HepG2 (cell line): ENCODE measurements around the gene MCRS1. TPM values are rescaled to one million over a fixed set of nuclear protein-coding genes. Genes with fewer than 3 reads are reported as not detected.

Experiments used
- ATAC-seq: fragments of 200-7000 bp; cut with Tn5 transposase; 3 replicates; pipeline ENCODE4 v1.9.1; 2020; ENCODE audit warnings: mild to moderate bottlenecking, moderate library complexity
- BruUV-seq: library from RNA; stranded (reverse); fragments of 400-500 nt; replicated peaks from 2 replicates; lab custom pipeline; 2021; lab: Mats Ljungman, UMichigan
- CTCF ChIA-PET: fragments of 300-600 bp; formaldehyde crosslinking; extraction: SDS; loops from one replicate; lab custom pipeline; 2021; ENCODE audit warnings: low total read pairs, inconsistent platforms, low intra/inter-chr PET ratio; lab: Yijun Ruan, JAX
- POLR2A ChIA-PET: fragments of 350-600 bp; sonication (Branson Sonifier 250); formaldehyde crosslinking; loops from one replicate; lab custom pipeline; 2020; ENCODE audit warnings: antibody characterized with exemption, inconsistent platforms; lab: Yijun Ruan, JAX
- DNase-seq: peaks from one replicate; pipeline ENCODE4 v3.0.0-alpha.2; 2015; ENCODE audit warnings: low spot score
- FAIRE-seq: peaks from 3 replicates; lab custom pipeline; 2011; peaks lifted over from hg19 to GRCh38; lab: Jason Lieb, UNC
- H2AFZ ChIP-seq: one replicate; pipeline ENCODE4 v1.6.1; 2011; ENCODE audit warnings: low read length, inconsistent platforms
- H3K27ac ChIP-seq: fragments of 300-600 bp; 3 replicates; pipeline ENCODE4 v1.8.0; 2011; ENCODE audit warnings: mixed run types, mild to moderate bottlenecking, mixed read lengths, low read length, inconsistent platforms; ENCODE audit not compliant: insufficient read depth; ENCODE audit errors: extremely low read length
- H3K27me3 ChIP-seq, 2 experiments: fragments of 200-600 bp in 1 of 2; 2 replicates in 1 of 2; 3 replicates in 1 of 2; pipeline versions ENCODE4 v1.6.0 to v1.8.0; 2011; ENCODE audit warnings: low read length in 2 of 2, mild to moderate bottlenecking in 2 of 2, moderate library complexity in 2 of 2, inconsistent platforms in 1 of 2; ENCODE audit not compliant: insufficient read depth in 2 of 2, control insufficient read depth in 1 of 2
- H3K36me3 ChIP-seq, 2 experiments: fragments of 200-600 bp in 1 of 2; replicated peaks in 1 of 2; 2 replicates in 1 of 2; 3 replicates in 1 of 2; pipeline versions ENCODE4 v1.5.1 to v1.8.0; 2011; ENCODE audit warnings: low read length in 2 of 2, inconsistent platforms in 1 of 2; ENCODE audit not compliant: insufficient read depth in 2 of 2, control insufficient read depth in 1 of 2
- H3K4me1 ChIP-seq: 2 replicates; pipeline ENCODE4 v1.5.1; 2012; ENCODE audit warnings: low read length, inconsistent platforms; ENCODE audit not compliant: insufficient read depth
- H3K4me2 ChIP-seq: 2 replicates; pipeline ENCODE4 v1.6.0; 2011; ENCODE audit warnings: low read depth, low read length, inconsistent platforms
- H3K4me3 ChIP-seq, 3 experiments: fragments of 200-600 bp in 1 of 3; sonication (generic), shearing (Covaris generic) in 1 of 3; replicated peaks in 1 of 3; 2 replicates each; pipeline ENCODE4 v1.5.1; 2011 to 2016; ENCODE audit warnings: low read length in 3 of 3, inconsistent platforms in 2 of 3, low read depth in 2 of 3, mild to moderate bottlenecking in 2 of 3, control low read depth in 1 of 3, mixed read lengths in 1 of 3; ENCODE audit not compliant: insufficient read depth in 1 of 3
- H3K79me2 ChIP-seq: one replicate; pipeline ENCODE4 v1.6.1; 2011; ENCODE audit warnings: low read length, inconsistent platforms; ENCODE audit not compliant: insufficient read depth
- H3K9ac ChIP-seq: 2 replicates; pipeline ENCODE4 v1.6.0; 2011; ENCODE audit warnings: mild to moderate bottlenecking, low read depth, low read length, inconsistent platforms; ENCODE audit not compliant: insufficient read depth
- H3K9me3 ChIP-seq: 2 replicates; pipeline ENCODE4 v1.5.1; 2012; ENCODE audit warnings: mild to moderate bottlenecking, low read length
- H4K20me1 ChIP-seq: 2 replicates; pipeline ENCODE4 v1.6.0; 2011; ENCODE audit warnings: inconsistent platforms, mild to moderate bottlenecking, low read length, moderate library complexity; ENCODE audit not compliant: insufficient read depth
- AGO2 ChIP-seq: fragments of 200-400 bp; formaldehyde crosslinking; optimal IDR thresholded peaks from 2 replicates; pipeline ENCODE3; 2017; ENCODE audit warnings: mild to moderate bottlenecking, low read depth, low read length, moderate library complexity
- TCF7 ChIP-seq: sonication (generic); IDR thresholded peaks from 2 replicates; pipeline ENCODE4 v1.6.1; 2016; ENCODE audit warnings: antibody characterized with exemption, low read depth
- ZNF160 ChIP-seq: sonication (generic); formaldehyde crosslinking; IDR thresholded peaks from 2 replicates; pipeline ENCODE4 v1.8.0; 2022; ENCODE audit warnings: mild to moderate bottlenecking, inconsistent platforms, missing genetic modification reagents
- WGBS: methylation state at CpG from one replicate; pipeline ENCODE4 v1.1.6; 2017; ENCODE audit warnings: low lambda C conversion rate; 5-methylcytosine and 5-hydroxymethylcytosine counted together
- in situ Hi-C: cut with HindIII; loops from 2 replicates; pipeline ENCODE4 v1.10.0; 2017; ENCODE audit warnings: low pct_unique_long_range_greater_than_20kb; ENCODE audit not compliant: extremely low pct_ligation_motif_present
- intact Hi-C: fragments of 100-400 bp; cut with micrococcal nuclease; formaldehyde crosslinking; loops from one replicate; pipeline ENCODE4 v1.10.0; 2022; ENCODE audit not compliant: unreplicated experiment
- polyA plus RNA-seq, 8 experiments: library from polyadenylated mRNA; depleted of rRNA in 3 of 8; stranded (reverse) in 7 of 8; unstranded in 1 of 8; fragments of >200 nt; fragmentation: Illumina TruSeq in 4 of 8; extraction: Trizol in 4 of 8; gene quantifications; 2 replicates each; pipeline versions ENCODE4 v1.2.1 to v1.2.3, GENCODE V29; 2011 to 2016; ENCODE audit warnings: low read depth in 4 of 8, missing spikeins in 1 of 8, mixed read lengths in 1 of 8; ENCODE audit not compliant: insufficient read depth in 1 of 8
- total RNA-seq, 5 experiments: library from RNA; depleted of rRNA; stranded (reverse); fragments of >200 nt; fragmentation: Illumina TruSeq; extraction: Trizol; gene quantifications; 2 replicates each; pipeline ENCODE4 v1.2.3, GENCODE V29; 2016; ENCODE audit warnings: low read depth in 1 of 5
- TF ChIP-seq, protein P1 (sequence below): sonication (generic); formaldehyde crosslinking; conservative IDR thresholded peaks from 2 replicates; pipeline ENCODE4 v1.8.0; 2022; ENCODE audit warnings: mild to moderate bottlenecking, moderate library complexity, missing genetic modification reagents
- TF ChIP-seq, protein P2 (sequence below): sonication (generic); formaldehyde crosslinking; IDR thresholded peaks from 2 replicates; pipeline ENCODE4 v1.5.0; 2020; ENCODE audit warnings: missing genetic modification reagents, mild to moderate bottlenecking, borderline replicate concordance

MCRS1 gene
- total and polyA plus RNA-seq, 2 of the 13 experiments (the other 11 are each of a cell fraction or from before 2014, with no cell fraction given): 51.0 to 66.3 TPM

DNA sequence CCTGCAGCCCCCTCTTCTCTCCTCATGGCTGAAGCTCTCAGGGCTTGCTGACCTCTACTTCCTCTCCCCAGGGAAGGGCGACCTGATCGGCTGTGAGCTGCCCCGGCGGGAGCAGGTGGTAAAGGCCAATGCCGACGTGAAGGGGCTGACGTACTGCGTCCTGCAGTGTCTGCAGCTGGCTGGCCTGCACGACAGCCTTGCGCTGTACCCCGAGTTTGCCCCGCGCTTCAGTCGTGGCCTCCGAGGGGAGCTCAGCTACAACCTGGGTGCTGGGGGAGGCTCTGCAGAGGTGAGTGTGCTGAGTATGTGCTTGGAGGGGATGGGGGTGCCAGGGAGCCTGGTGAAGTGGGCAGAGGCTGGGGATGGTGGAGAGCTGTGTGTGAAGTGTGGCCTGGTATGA lies 13.7 kb downstream of the MCRS1 start:
- DNase-seq: no peak
- Histone ChIP-seq H3K4me3 (no peak overlapping the region), H3K79me2 (no peaks in the 10 kb centered on the region), H3K36me3 (peaks cover 4 to 10% of the 10 kb centered on the region in 2 experiments; a peak in 4 of 5 replicates), H4K20me1 (no peaks in the 10 kb centered on the region), H3K9me3 (no peaks in the 10 kb centered on the region), H3K27ac (no peak overlapping the region), H3K4me2 (no peak overlapping the region), H3K9ac (no peak overlapping the region), H2AFZ (no peak overlapping the region), H3K4me1 (peaks cover 47% of the 10 kb centered on the region), H3K27me3 (no peaks in the 10 kb centered on the region)
- no peak for ATAC-seq
- ChIA-PET POLR2A (interaction anchor here (1.9 kb wide), 1 partner anchor 187 kb away, joined by 6 read pairs; the partner anchor contains the start of gene SPATS2), CTCF (interaction anchor here (1.1 to 1.3 kb wide), 2 partner anchors 17 to 26 kb away, joined by 4 to 5 read pairs; no protein-coding TSS in a partner anchor)
- BruUV-seq: no TSS peak
- in situ Hi-C loops: no loop called here
- no peak for TF ChIP-seq ZNF160 (CRISPR knock-in tag)
- no peak for TF ChIP-seq TCF7
- TF ChIP-seq, protein P1, sequence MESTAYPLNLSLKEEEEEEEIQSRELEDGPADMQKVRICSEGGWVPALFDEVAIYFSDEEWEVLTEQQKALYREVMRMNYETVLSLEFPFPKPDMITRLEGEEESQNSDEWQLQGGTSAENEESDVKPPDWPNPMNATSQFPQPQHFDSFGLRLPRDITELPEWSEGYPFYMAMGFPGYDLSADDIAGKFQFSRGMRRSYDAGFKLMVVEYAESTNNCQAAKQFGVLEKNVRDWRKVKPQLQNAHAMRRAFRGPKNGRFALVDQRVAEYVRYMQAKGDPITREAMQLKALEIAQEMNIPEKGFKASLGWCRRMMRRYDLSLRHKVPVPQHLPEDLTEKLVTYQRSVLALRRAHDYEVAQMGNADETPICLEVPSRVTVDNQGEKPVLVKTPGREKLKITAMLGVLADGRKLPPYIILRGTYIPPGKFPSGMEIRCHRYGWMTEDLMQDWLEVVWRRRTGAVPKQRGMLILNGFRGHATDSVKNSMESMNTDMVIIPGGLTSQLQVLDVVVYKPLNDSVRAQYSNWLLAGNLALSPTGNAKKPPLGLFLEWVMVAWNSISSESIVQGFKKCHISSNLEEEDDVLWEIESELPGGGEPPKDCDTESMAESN: no peak
- TF ChIP-seq, protein P2, sequence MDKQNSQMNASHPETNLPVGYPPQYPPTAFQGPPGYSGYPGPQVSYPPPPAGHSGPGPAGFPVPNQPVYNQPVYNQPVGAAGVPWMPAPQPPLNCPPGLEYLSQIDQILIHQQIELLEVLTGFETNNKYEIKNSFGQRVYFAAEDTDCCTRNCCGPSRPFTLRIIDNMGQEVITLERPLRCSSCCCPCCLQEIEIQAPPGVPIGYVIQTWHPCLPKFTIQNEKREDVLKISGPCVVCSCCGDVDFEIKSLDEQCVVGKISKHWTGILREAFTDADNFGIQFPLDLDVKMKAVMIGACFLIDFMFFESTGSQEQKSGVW (CRISPR knock-in tag): no peak
- peak; percentile 87 for TF ChIP-seq AGO2
- no peak for FAIRE-seq
- intact Hi-C loops: no loop called here
- 93% methylated on average over 9 of the region's 15 CpGs for WGBS
